H9 (cell line): ENCODE results near the gene GOLGA6L7. TPM values are rescaled to one million over a fixed set of nuclear protein-coding genes. Genes with fewer than 3 reads are reported as not detected.

Source experiments
- DNase-seq: peaks from one replicate; pipeline ENCODE4 v3.0.0-alpha.2; 2017
- H2AFZ ChIP-seq: one replicate; pipeline ENCODE4 v1.6.1; 2013; ENCODE audit warnings: mild to moderate bottlenecking, low read length, control low read depth, moderate library complexity
- H2AK5ac ChIP-seq: 2 replicates; pipeline ENCODE4 v1.6.1; 2013; ENCODE audit warnings: low read length, control low read depth, mixed read lengths; ENCODE audit not compliant: insufficient read length
- H2BK120ac ChIP-seq: one replicate; pipeline ENCODE4 v1.6.1; 2013; ENCODE audit warnings: low read depth, mild to moderate bottlenecking, low read length, control low read depth, inconsistent platforms; ENCODE audit not compliant: poor library complexity, severe bottlenecking
- H2BK12ac ChIP-seq: 2 replicates; pipeline ENCODE4 v1.6.1; 2013; ENCODE audit warnings: low read length, control low read depth, mixed read lengths, low read depth; ENCODE audit not compliant: insufficient read length
- H2BK15ac ChIP-seq: 2 replicates; pipeline ENCODE4 v1.6.1; 2013; ENCODE audit warnings: low read depth, low read length, control low read depth
- H2BK20ac ChIP-seq: one replicate; pipeline ENCODE4 v1.6.1; 2013; ENCODE audit warnings: low read depth, mild to moderate bottlenecking, low read length, control low read depth, inconsistent platforms; ENCODE audit not compliant: poor library complexity, severe bottlenecking
- H2BK5ac ChIP-seq: 2 replicates; pipeline ENCODE4 v1.6.1; 2013; ENCODE audit warnings: low read length, control low read depth, mixed read lengths; ENCODE audit not compliant: insufficient read length
- H3K14ac ChIP-seq: 2 replicates; pipeline ENCODE4 v1.6.1; 2013; ENCODE audit warnings: low read length, control low read depth; ENCODE audit not compliant: insufficient read depth
- H3K18ac ChIP-seq: 2 replicates; pipeline ENCODE4 v1.6.1; 2013; ENCODE audit warnings: low read depth, mild to moderate bottlenecking, mixed read lengths, low read length, control low read depth; ENCODE audit not compliant: insufficient read length
- H3K23ac ChIP-seq: 2 replicates; pipeline ENCODE4 v1.6.1; 2013; ENCODE audit warnings: low read length, control low read depth, mixed read lengths, low read depth; ENCODE audit not compliant: insufficient read length
- H3K23me2 ChIP-seq: 2 replicates; pipeline ENCODE4 v1.6.1; 2013; ENCODE audit warnings: low read depth, mild to moderate bottlenecking, mixed read lengths, low read length, control low read depth; ENCODE audit not compliant: insufficient read length, poor library complexity, severe bottlenecking
- H3K27ac ChIP-seq: 2 replicates; pipeline ENCODE4 v1.5.1; 2013; ENCODE audit warnings: low read length, control low read depth, mixed read lengths, low read depth; ENCODE audit not compliant: insufficient read length
- H3K27me3 ChIP-seq: 2 replicates; pipeline ENCODE4 v1.6.1; 2013; ENCODE audit warnings: low read length, control low read depth, inconsistent platforms; ENCODE audit not compliant: insufficient read depth
- H3K4ac ChIP-seq: 2 replicates; pipeline ENCODE4 v1.6.1; 2013; ENCODE audit warnings: low read depth, mild to moderate bottlenecking, control low read depth, inconsistent platforms, low read length, moderate library complexity
- H3K4me1 ChIP-seq: 2 replicates; pipeline ENCODE4 v1.6.1; 2013; ENCODE audit warnings: low read length, control low read depth, inconsistent platforms; ENCODE audit not compliant: insufficient read depth
- H3K4me2 ChIP-seq: 2 replicates; pipeline ENCODE4 v1.6.1; 2013; ENCODE audit warnings: low read length, control low read depth, mixed read lengths; ENCODE audit not compliant: insufficient read length, insufficient read depth
- H3K56ac ChIP-seq: 2 replicates; pipeline ENCODE4 v1.6.1; 2013; ENCODE audit warnings: low read depth, mild to moderate bottlenecking, mixed read lengths, low read length, control low read depth; ENCODE audit not compliant: insufficient read length
- H3K79me1 ChIP-seq: 2 replicates; pipeline ENCODE4 v1.6.1; 2013; ENCODE audit warnings: low read depth, mild to moderate bottlenecking, moderate library complexity, low read length, control low read depth, inconsistent platforms; ENCODE audit not compliant: insufficient read depth, poor library complexity, severe bottlenecking
- H3K79me2 ChIP-seq: 2 replicates; pipeline ENCODE4 v1.6.1; 2013; ENCODE audit warnings: low read length, control low read depth, inconsistent platforms; ENCODE audit not compliant: insufficient read depth
- H3K9ac ChIP-seq: 2 replicates; pipeline ENCODE4 v1.6.1; 2013; ENCODE audit warnings: low read length, control low read depth, mixed read lengths; ENCODE audit not compliant: insufficient read length; ENCODE audit errors: extremely low read depth
- H3K9me3 ChIP-seq: one replicate; pipeline ENCODE4 v1.6.1; 2013; ENCODE audit warnings: low read depth, low read length, inconsistent platforms; ENCODE audit not compliant: control insufficient read depth
- H3T11ph ChIP-seq: one replicate; pipeline ENCODE4 v1.6.1; 2013; ENCODE audit warnings: mild to moderate bottlenecking, low read length, control low read depth, inconsistent platforms
- H4K20me1 ChIP-seq: one replicate; pipeline ENCODE4 v1.6.1; 2013; ENCODE audit not compliant: control insufficient read depth, insufficient read length, insufficient read depth
- H4K5ac ChIP-seq: 2 replicates; pipeline ENCODE4 v1.6.1; 2013; ENCODE audit warnings: low read depth, mild to moderate bottlenecking, mixed read lengths, low read length, control low read depth; ENCODE audit not compliant: insufficient read length
- H4K8ac ChIP-seq: replicated peaks from 2 replicates; pipeline ENCODE4 v1.6.1; 2013; ENCODE audit warnings: low read length, control low read depth, mixed read lengths, low read depth; ENCODE audit not compliant: insufficient read length
- H4K91ac ChIP-seq: 2 replicates; pipeline ENCODE4 v1.6.1; 2013; ENCODE audit warnings: low read depth, mild to moderate bottlenecking, moderate library complexity, mixed read lengths, low read length, control low read depth; ENCODE audit not compliant: insufficient read length
- H3K27ac Mint-ChIP-seq, 3 experiments: 2 replicates in 2 of 3; 3 replicates in 1 of 3; pipeline ENCODE4 v1.8.0; 2020 to 2021; ENCODE audit warnings: mixed read lengths in 3 of 3, mild to moderate bottlenecking in 1 of 3, moderate library complexity in 1 of 3
- H3K27me3 Mint-ChIP-seq: 2 replicates; pipeline ENCODE4 v1.8.0; 2021; ENCODE audit warnings: low read depth, mild to moderate bottlenecking, moderate library complexity, mixed read lengths
- H3K36me3 Mint-ChIP-seq, 3 experiments: 2 replicates in 2 of 3; 3 replicates in 1 of 3; pipeline ENCODE4 v1.8.0; 2020 to 2021; ENCODE audit warnings: low read depth in 3 of 3, mixed read lengths in 3 of 3; ENCODE audit not compliant: insufficient read depth in 1 of 3
- H3K4me1 Mint-ChIP-seq, 2 experiments: 2 replicates each; pipeline ENCODE4 v1.8.0; 2020; ENCODE audit warnings: mixed read lengths in 2 of 2
- H3K4me3 Mint-ChIP-seq, 2 experiments: 2 replicates in 1 of 2; 3 replicates in 1 of 2; pipeline ENCODE4 v1.8.0; 2020 to 2021; ENCODE audit warnings: mild to moderate bottlenecking in 2 of 2, mixed read lengths in 2 of 2, moderate library complexity in 1 of 2
- H3K9me3 Mint-ChIP-seq, 2 experiments: 2 replicates in 1 of 2; 3 replicates in 1 of 2; pipeline ENCODE4 v1.8.0; 2020; ENCODE audit warnings: mild to moderate bottlenecking in 2 of 2, mixed read lengths in 2 of 2, moderate library complexity in 1 of 2
- WGBS: extraction: QIAGEN DNeasy Blood & Tissue Kit; methylation state at CpG from one replicate; pipeline ENCODE4 v1.1.7; 2013; ENCODE audit warnings: missing lambda C conversion rate, low lambda C conversion rate, mixed read lengths; ENCODE audit not compliant: insufficient read length; ENCODE audit errors: extremely low coverage; 5-methylcytosine and 5-hydroxymethylcytosine counted together
- total RNA-seq: library from RNA; stranded (reverse); gene quantifications from 2 replicates; pipeline ENCODE4 v1.2.1, GENCODE V29; 2021
- TF ChIP-seq, protein P1 (sequence below): fragments of 200-600 bp; sonication (generic); conservative IDR thresholded peaks from 3 replicates; pipeline ENCODE4 v1.8.0; 2021; ENCODE audit warnings: antibody characterized with exemption, mild to moderate bottlenecking

GOLGA6L7 gene
- total RNA-seq, 1 experiment from 2014 or later, result not detected

GRCh38 chr15:28873585-28874190 lies 25.2 kb upstream of the GOLGA6L7 start:
- Histone ChIP-seq H2BK15ac (no peak overlapping the region), H4K5ac (no peak overlapping the region), H3K79me1 (no peaks in the 10 kb centered on the region), H2BK5ac (no peak overlapping the region), H3K18ac (no peak overlapping the region), H3K23ac (no peak overlapping the region), H4K20me1 (no peaks in the 10 kb centered on the region), H3K4ac (no peak overlapping the region), H3K27me3 (no peaks in the 10 kb centered on the region), H3K56ac (no peak overlapping the region), H2BK120ac (no peak overlapping the region), H2BK12ac (no peak overlapping the region), H3T11ph (no peak overlapping the region), H3K9ac (no peak overlapping the region), H2AFZ (no peak overlapping the region), H3K14ac (no peak overlapping the region), H4K91ac (no peak overlapping the region), H3K9me3 (no peaks in the 10 kb centered on the region), H2AK5ac (no peak overlapping the region), H3K4me2 (no peak overlapping the region), H4K8ac (no peak overlapping the region), H3K79me2 (no peaks in the 10 kb centered on the region), H3K23me2 (no peaks in the 10 kb centered on the region), H2BK20ac (no peak overlapping the region), H3K27ac (no peak overlapping the region), H3K4me1 (no peaks in the 10 kb centered on the region; the same call in 1 of the 2 replicates)
- Mint-ChIP-seq H3K27ac (no peak overlapping the region), H3K36me3 (peaks cover 0 to 1% (median 0%) of the 10 kb centered on the region in 3 experiments; a peak in 2 of 7 replicates), H3K4me3 (no peak overlapping the region), H3K9me3 (peaks cover 0 to 8% of the 10 kb centered on the region in 2 experiments; a peak in 3 of 5 replicates), H3K27me3 (peaks cover 74% of the 10 kb centered on the region), H3K4me1 (peaks cover 16 to 19% of the 10 kb centered on the region in 2 experiments)
- DNase-seq, result no peak
- TF ChIP-seq, protein P1, sequence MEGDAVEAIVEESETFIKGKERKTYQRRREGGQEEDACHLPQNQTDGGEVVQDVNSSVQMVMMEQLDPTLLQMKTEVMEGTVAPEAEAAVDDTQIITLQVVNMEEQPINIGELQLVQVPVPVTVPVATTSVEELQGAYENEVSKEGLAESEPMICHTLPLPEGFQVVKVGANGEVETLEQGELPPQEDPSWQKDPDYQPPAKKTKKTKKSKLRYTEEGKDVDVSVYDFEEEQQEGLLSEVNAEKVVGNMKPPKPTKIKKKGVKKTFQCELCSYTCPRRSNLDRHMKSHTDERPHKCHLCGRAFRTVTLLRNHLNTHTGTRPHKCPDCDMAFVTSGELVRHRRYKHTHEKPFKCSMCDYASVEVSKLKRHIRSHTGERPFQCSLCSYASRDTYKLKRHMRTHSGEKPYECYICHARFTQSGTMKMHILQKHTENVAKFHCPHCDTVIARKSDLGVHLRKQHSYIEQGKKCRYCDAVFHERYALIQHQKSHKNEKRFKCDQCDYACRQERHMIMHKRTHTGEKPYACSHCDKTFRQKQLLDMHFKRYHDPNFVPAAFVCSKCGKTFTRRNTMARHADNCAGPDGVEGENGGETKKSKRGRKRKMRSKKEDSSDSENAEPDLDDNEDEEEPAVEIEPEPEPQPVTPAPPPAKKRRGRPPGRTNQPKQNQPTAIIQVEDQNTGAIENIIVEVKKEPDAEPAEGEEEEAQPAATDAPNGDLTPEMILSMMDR, result no peak
- no CpG with 5 or more reads among the region's 10 CpGs for WGBS
